Measurements from ENCODE around the gene IL24. TPM values are rescaled to one million over a fixed set of nuclear protein-coding genes. Genes with fewer than 3 reads are reported as not detected.
A peak's percentile ranks its signal among the peaks of the same experiment; 100 is the strongest.

The IL24 gene
- total and polyA plus RNA-seq, 10 of the 15 experiments (the other 5 are each of a cell fraction or from before 2014, with no cell fraction given), result 0.05 to 19.8 (median 0.35) TPM; not detected in 1

DNA sequence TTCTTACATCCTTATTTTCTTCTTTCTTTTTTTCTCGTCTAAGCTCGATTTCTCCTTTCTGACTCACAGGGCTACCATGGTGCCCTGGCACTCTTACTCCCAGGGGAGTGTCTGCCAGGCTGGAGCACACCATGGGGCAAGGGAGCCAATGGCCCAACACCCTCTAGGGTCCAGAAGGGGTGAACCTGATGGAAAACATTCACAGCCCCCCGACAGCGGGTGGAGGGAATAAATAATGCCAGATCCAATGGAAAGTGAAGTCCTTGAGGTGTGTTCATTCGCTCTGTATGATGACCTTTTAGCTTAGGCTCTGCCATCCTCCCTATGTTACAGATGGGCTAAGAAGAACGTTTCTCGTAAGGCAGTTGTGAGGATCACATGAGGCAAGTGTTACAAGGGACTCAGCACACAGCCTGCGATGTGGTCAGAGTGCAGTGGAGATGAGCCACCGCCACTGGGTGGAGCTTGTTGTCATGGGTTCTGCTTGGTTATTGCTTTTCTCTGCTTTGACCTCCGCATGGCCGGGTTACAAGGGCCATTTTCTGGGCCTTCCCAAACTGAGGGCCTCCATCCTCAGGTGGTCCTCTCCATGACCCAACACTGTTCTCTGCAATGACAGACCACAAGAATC is 28.0 kb downstream of the IL24 start (continued):
- TF ChIP-seq CBX5 (IDR thresholded peaks at IDR 0.05; ENCODE audit: low read depth), result no peak
- TF ChIP-seq, protein P1, sequence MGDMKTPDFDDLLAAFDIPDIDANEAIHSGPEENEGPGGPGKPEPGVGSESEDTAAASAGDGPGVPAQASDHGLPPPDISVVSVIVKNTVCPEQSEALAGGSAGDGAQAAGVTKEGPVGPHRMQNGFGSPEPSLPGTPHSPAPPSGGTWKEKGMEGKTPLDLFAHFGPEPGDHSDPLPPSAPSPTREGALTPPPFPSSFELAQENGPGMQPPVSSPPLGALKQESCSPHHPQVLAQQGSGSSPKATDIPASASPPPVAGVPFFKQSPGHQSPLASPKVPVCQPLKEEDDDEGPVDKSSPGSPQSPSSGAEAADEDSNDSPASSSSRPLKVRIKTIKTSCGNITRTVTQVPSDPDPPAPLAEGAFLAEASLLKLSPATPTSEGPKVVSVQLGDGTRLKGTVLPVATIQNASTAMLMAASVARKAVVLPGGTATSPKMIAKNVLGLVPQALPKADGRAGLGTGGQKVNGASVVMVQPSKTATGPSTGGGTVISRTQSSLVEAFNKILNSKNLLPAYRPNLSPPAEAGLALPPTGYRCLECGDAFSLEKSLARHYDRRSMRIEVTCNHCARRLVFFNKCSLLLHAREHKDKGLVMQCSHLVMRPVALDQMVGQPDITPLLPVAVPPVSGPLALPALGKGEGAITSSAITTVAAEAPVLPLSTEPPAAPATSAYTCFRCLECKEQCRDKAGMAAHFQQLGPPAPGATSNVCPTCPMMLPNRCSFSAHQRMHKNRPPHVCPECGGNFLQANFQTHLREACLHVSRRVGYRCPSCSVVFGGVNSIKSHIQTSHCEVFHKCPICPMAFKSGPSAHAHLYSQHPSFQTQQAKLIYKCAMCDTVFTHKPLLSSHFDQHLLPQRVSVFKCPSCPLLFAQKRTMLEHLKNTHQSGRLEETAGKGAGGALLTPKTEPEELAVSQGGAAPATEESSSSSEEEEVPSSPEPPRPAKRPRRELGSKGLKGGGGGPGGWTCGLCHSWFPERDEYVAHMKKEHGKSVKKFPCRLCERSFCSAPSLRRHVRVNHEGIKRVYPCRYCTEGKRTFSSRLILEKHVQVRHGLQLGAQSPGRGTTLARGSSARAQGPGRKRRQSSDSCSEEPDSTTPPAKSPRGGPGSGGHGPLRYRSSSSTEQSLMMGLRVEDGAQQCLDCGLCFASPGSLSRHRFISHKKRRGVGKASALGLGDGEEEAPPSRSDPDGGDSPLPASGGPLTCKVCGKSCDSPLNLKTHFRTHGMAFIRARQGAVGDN (IDR thresholded peaks at IDR 0.05), result peak; percentile 98
- TF ChIP-seq, protein P2, sequence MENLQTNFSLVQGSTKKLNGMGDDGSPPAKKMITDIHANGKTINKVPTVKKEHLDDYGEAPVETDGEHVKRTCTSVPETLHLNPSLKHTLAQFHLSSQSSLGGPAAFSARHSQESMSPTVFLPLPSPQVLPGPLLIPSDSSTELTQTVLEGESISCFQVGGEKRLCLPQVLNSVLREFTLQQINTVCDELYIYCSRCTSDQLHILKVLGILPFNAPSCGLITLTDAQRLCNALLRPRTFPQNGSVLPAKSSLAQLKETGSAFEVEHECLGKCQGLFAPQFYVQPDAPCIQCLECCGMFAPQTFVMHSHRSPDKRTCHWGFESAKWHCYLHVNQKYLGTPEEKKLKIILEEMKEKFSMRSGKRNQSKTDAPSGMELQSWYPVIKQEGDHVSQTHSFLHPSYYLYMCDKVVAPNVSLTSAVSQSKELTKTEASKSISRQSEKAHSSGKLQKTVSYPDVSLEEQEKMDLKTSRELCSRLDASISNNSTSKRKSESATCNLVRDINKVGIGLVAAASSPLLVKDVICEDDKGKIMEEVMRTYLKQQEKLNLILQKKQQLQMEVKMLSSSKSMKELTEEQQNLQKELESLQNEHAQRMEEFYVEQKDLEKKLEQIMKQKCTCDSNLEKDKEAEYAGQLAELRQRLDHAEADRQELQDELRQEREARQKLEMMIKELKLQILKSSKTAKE (IDR thresholded peaks at IDR 0.05; ENCODE audit: low read depth, poor library complexity, severe bottlenecking), result peak; percentile 51
- peak; percentile 74 for TF ChIP-seq MTA2 (IDR thresholded peaks at IDR 0.05; ENCODE audit: low read depth)
- no peak for TF ChIP-seq YBX1 (IDR thresholded peaks at IDR 0.05)
- TF ChIP-seq POLR2AphosphoS2 (IDR thresholded peaks at IDR 0.05; ENCODE audit: low read depth, low read length), result no peak; the same call in none of the 2 replicates
- TF ChIP-seq, protein P3, sequence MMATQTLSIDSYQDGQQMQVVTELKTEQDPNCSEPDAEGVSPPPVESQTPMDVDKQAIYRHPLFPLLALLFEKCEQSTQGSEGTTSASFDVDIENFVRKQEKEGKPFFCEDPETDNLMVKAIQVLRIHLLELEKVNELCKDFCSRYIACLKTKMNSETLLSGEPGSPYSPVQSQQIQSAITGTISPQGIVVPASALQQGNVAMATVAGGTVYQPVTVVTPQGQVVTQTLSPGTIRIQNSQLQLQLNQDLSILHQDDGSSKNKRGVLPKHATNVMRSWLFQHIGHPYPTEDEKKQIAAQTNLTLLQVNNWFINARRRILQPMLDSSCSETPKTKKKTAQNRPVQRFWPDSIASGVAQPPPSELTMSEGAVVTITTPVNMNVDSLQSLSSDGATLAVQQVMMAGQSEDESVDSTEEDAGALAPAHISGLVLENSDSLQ (IDR thresholded peaks at IDR 0.05), result no peak
- TF ChIP-seq, protein P4, sequence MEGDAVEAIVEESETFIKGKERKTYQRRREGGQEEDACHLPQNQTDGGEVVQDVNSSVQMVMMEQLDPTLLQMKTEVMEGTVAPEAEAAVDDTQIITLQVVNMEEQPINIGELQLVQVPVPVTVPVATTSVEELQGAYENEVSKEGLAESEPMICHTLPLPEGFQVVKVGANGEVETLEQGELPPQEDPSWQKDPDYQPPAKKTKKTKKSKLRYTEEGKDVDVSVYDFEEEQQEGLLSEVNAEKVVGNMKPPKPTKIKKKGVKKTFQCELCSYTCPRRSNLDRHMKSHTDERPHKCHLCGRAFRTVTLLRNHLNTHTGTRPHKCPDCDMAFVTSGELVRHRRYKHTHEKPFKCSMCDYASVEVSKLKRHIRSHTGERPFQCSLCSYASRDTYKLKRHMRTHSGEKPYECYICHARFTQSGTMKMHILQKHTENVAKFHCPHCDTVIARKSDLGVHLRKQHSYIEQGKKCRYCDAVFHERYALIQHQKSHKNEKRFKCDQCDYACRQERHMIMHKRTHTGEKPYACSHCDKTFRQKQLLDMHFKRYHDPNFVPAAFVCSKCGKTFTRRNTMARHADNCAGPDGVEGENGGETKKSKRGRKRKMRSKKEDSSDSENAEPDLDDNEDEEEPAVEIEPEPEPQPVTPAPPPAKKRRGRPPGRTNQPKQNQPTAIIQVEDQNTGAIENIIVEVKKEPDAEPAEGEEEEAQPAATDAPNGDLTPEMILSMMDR (IDR thresholded peaks at IDR 0.05 in 2 of 3, conservative IDR thresholded peaks at IDR 0.05 in 1 of 3; ENCODE audit: control insufficient read depth in 2 of 3, extremely low read depth in 1 of 3, insufficient read depth in 1 of 3, low read depth in 3 of 3, low read length in 3 of 3), result peak in 1 of 3 experiments; percentile 29; a peak in 1 of 6 replicates
- TF ChIP-seq SRF (IDR thresholded peaks at IDR 0.05; ENCODE audit: low read depth in 2 of 2, low read length in 2 of 2), result no peak
- TF ChIP-seq ZBED1 (IDR thresholded peaks at IDR 0.05; ENCODE audit: borderline replicate concordance), result no peak
- no peak for TF ChIP-seq CREB1 (IDR thresholded peaks at IDR 0.05; ENCODE audit: low read depth)
- no peak for TF ChIP-seq ZZZ3 (IDR thresholded peaks at IDR 0.05; ENCODE audit: control insufficient read depth, insufficient read length, low read depth)
- no peak for TF ChIP-seq LARP7 (IDR thresholded peaks at IDR 0.05)
- TF ChIP-seq, protein P5, sequence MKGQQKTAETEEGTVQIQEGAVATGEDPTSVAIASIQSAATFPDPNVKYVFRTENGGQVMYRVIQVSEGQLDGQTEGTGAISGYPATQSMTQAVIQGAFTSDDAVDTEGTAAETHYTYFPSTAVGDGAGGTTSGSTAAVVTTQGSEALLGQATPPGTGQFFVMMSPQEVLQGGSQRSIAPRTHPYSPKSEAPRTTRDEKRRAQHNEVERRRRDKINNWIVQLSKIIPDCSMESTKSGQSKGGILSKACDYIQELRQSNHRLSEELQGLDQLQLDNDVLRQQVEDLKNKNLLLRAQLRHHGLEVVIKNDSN (IDR thresholded peaks at IDR 0.05; ENCODE audit: borderline replicate concordance, extremely low read length, insufficient read depth, low read depth, low read length), result peak; percentile 58
- TF ChIP-seq BHLHE40 (IDR thresholded peaks at IDR 0.05; ENCODE audit: borderline replicate concordance in 1 of 2, low read depth in 2 of 2, low read length in 1 of 2), result peak; percentile 77 to 88
- TF ChIP-seq TARDBP (IDR thresholded peaks at IDR 0.05; ENCODE audit: borderline replicate concordance), result no peak
- TF ChIP-seq TCF7 (IDR thresholded peaks at IDR 0.05; ENCODE audit: borderline replicate concordance), result no peak
- TF ChIP-seq, protein P6, sequence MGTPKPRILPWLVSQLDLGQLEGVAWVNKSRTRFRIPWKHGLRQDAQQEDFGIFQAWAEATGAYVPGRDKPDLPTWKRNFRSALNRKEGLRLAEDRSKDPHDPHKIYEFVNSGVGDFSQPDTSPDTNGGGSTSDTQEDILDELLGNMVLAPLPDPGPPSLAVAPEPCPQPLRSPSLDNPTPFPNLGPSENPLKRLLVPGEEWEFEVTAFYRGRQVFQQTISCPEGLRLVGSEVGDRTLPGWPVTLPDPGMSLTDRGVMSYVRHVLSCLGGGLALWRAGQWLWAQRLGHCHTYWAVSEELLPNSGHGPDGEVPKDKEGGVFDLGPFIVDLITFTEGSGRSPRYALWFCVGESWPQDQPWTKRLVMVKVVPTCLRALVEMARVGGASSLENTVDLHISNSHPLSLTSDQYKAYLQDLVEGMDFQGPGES (IDR thresholded peaks at IDR 0.05), result no peak
- no peak for TF ChIP-seq JUNB (IDR thresholded peaks at IDR 0.05)
